Measurements from ENCODE around the gene ASPA.

DNA sequence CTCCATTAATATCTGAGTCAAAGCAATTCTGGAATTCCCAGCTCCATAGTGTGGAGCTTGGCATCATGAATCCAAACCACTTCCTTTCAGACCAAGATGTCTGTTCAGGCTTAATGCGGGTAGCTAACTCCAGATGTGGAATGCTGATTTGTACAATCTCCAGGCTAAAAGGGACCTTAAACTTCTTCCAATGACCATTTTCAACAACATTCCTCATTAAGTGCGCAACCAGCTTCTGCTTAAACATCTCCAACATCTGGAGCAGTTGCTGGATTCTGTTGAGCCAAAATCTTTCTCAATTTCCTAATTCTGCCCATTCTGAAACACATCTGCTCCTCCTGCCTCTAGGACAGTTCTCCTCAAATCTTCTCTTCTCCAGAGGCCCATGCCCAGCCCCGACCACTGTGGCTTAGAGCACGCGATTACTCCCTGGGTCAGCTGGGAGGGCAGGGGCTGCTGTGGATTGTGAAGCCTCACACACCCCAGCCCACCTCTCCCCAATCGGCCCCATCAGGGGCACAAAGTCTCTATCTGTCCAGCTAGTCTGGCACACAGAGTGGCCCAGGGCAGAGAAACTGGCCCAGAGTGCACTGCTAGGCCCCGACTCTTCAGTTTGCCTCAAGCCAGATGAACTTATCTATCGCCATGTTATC, 36.2 kb downstream of the ASPA start:
- TF ChIP-seq, protein P1, sequence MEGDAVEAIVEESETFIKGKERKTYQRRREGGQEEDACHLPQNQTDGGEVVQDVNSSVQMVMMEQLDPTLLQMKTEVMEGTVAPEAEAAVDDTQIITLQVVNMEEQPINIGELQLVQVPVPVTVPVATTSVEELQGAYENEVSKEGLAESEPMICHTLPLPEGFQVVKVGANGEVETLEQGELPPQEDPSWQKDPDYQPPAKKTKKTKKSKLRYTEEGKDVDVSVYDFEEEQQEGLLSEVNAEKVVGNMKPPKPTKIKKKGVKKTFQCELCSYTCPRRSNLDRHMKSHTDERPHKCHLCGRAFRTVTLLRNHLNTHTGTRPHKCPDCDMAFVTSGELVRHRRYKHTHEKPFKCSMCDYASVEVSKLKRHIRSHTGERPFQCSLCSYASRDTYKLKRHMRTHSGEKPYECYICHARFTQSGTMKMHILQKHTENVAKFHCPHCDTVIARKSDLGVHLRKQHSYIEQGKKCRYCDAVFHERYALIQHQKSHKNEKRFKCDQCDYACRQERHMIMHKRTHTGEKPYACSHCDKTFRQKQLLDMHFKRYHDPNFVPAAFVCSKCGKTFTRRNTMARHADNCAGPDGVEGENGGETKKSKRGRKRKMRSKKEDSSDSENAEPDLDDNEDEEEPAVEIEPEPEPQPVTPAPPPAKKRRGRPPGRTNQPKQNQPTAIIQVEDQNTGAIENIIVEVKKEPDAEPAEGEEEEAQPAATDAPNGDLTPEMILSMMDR (conservative IDR thresholded peaks at IDR 0.05; ENCODE audit: low read length), result no peak
- no peak for TF ChIP-seq EZH2phosphoT487 (IDR thresholded peaks at IDR 0.05; ENCODE audit: borderline replicate concordance, low read depth, low read length)
